ENCODE results near the gene TPSD1.

Gene TPSD1

GRCh38 chr16:1211451-1212268 lies 44.2 kb upstream of the TPSD1 start:
- in situ Hi-C loops (cut with HindIII; ENCODE audit: low sequenced_read_pairs), result no loop called here
- no peak for DNase-seq (ENCODE audit: low read depth, low spot score)
- no peak overlapping the region for H3K4me3 ChIP-seq (ENCODE audit: low read depth, low read length)
- TF ChIP-seq CTCF (IDR thresholded peaks at IDR 0.05; ENCODE audit: low read depth, low read length), result no peak

GRCh38 chr16:1212616-1213194 lies 43.2 kb upstream of the TPSD1 start:
- in situ Hi-C loops (cut with HindIII; ENCODE audit: low sequenced_read_pairs), result no loop called here
- no peak overlapping the region for H3K4me3 ChIP-seq (ENCODE audit: low read depth, low read length)
- no peak for TF ChIP-seq CTCF (IDR thresholded peaks at IDR 0.05; ENCODE audit: low read depth, low read length)
- DNase-seq (ENCODE audit: low read depth, low spot score), result no peak

- in situ Hi-C loops (cut with HindIII; ENCODE audit: low sequenced_read_pairs), result no loop called here
- no peak for TF ChIP-seq CTCF (IDR thresholded peaks at IDR 0.05; ENCODE audit: low read depth, low read length)
These were observed 42.6 kb upstream of the TPSD1 start for GRCh38 chr16:1213231-1213630.

GRCh38 chr16:1213796-1214372 lies 42.0 kb upstream of the TPSD1 start:
- no peak for DNase-seq (ENCODE audit: low read depth, low spot score)
- no peak for TF ChIP-seq CTCF (IDR thresholded peaks at IDR 0.05; ENCODE audit: low read depth, low read length)
- no peak overlapping the region for H3K4me3 ChIP-seq (ENCODE audit: low read depth, low read length)
- in situ Hi-C loops (cut with HindIII; ENCODE audit: low sequenced_read_pairs), result no loop called here

More at GRCh38 chr16:1213231-1213630, 42.6 kb upstream of the TPSD1 start:
- no peak for DNase-seq (ENCODE audit: low read depth, low spot score)
- H3K4me3 ChIP-seq (ENCODE audit: low read depth, low read length), result no peak overlapping the region

GRCh38 chr16:1214719-1215118 lies 41.1 kb upstream of the TPSD1 start:
- TF ChIP-seq CTCF (IDR thresholded peaks at IDR 0.05; ENCODE audit: low read depth, low read length), result no peak
- no peak overlapping the region for H3K4me3 ChIP-seq (ENCODE audit: low read depth, low read length)
- in situ Hi-C loops (cut with HindIII; ENCODE audit: low sequenced_read_pairs), result no loop called here
- DNase-seq (ENCODE audit: low read depth, low spot score), result no peak

- H3K4me3 ChIP-seq (ENCODE audit: low read depth, low read length), result no peak overlapping the region
- TF ChIP-seq CTCF (IDR thresholded peaks at IDR 0.05; ENCODE audit: low read depth, low read length), result no peak
- in situ Hi-C loops (cut with HindIII; ENCODE audit: low sequenced_read_pairs), result no loop called here
- no peak for DNase-seq (ENCODE audit: low read depth, low spot score)
These were observed 40.1 kb upstream of the TPSD1 start for GRCh38 chr16:1215574-1216295.
